ENCODE measurements around the gene PKP4. TPM values are rescaled to one million over a fixed set of nuclear protein-coding genes. Genes with fewer than 3 reads are reported as not detected.
"Not testable (repeated sequence)": the region's sequence is repeated elsewhere in the genome, so short reads cannot be mapped to it uniquely, and the experiment has no call there.

Gene PKP4
- total RNA-seq, 1 donor from 2014 or later = 26.1 TPM

- Histone ChIP-seq H3K4me3 (ENCODE audit: low read length in 3 of 3) (no peak overlapping the region), H3K36me3 (ENCODE audit: control insufficient read depth in 3 of 3, insufficient read depth in 3 of 3, low read length in 3 of 3) (no peaks in the 10 kb centered on the region), H3K9ac (ENCODE audit: low read depth in 1 of 3, low read length in 3 of 3) (no peak overlapping the region), H3K4me1 (ENCODE audit: control insufficient read depth in 3 of 3, insufficient read depth in 3 of 3, low read length in 3 of 3) (no peaks in the 10 kb centered on the region), H3K9me3 (ENCODE audit: control insufficient read depth in 3 of 3, low read length in 3 of 3) (no peaks in the 10 kb centered on the region), H3K27ac (ENCODE audit: low read depth, low read length) (no peak overlapping the region), H3K27me3 (ENCODE audit: control insufficient read depth in 3 of 3, insufficient read depth in 3 of 3, low read length in 3 of 3) (no peaks in the 10 kb centered on the region)
Observed at GRCh38 chr2:158467248-158467647, 10.5 kb downstream of the PKP4 start.

DNA sequence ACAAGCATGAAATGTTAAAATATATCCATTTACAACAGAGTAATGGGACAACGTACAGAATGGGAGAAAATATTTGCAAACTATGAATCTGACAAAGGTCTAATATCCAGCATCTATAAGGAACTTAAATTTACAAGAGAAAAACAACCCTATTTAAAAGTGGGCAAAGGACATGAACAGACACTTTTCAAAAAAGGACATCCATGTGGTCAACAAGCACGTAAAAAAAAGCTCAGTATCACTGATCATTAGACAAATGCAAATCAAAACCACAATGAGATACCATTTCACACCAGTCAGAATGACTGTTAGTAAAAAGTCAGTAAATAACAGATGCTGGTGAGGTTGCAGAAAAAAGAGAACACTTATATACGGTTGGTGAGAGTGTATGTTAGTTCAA is 16.1 kb downstream of the PKP4 start:
- not testable (repeated sequence) for H3K4me1 ChIP-seq (ENCODE audit: control insufficient read depth in 3 of 3, insufficient read depth in 3 of 3, low read length in 3 of 3); H3K27me3 ChIP-seq (ENCODE audit: control insufficient read depth in 3 of 3, insufficient read depth in 3 of 3, low read length in 3 of 3); H3K36me3 ChIP-seq (ENCODE audit: control insufficient read depth in 3 of 3, insufficient read depth in 3 of 3, low read length in 3 of 3); H3K4me3 ChIP-seq (ENCODE audit: low read length in 3 of 3); H3K9ac ChIP-seq (ENCODE audit: low read depth in 1 of 3, low read length in 3 of 3); H3K27ac ChIP-seq (ENCODE audit: low read depth, low read length); H3K9me3 ChIP-seq (ENCODE audit: control insufficient read depth in 3 of 3, low read length in 3 of 3)

DNA sequence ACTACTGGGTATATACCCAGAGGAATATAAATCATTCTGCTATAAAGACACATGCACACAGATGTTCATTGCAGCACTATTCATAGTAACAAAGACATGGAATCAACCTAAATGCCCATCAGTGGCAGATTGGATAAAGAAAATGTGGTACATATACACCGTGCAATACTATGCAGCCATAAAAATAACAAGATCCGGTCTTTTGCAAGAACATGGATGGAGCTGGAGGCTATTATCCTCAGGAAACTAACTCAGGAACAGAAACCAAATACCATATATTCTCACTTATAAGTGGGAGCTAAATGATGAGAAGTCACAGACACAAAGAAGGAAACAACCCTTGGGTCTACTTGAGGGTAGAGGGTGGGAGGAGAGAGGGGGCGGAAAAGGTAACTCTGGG is 16.5 kb downstream of the PKP4 start:
- H3K4me1 ChIP-seq (ENCODE audit: control insufficient read depth in 3 of 3, insufficient read depth in 3 of 3, low read length in 3 of 3); H3K9ac ChIP-seq (ENCODE audit: low read depth in 1 of 3, low read length in 3 of 3); H3K4me3 ChIP-seq (ENCODE audit: low read length in 3 of 3); H3K27ac ChIP-seq (ENCODE audit: low read depth, low read length); H3K36me3 ChIP-seq (ENCODE audit: control insufficient read depth in 3 of 3, insufficient read depth in 3 of 3, low read length in 3 of 3); H3K9me3 ChIP-seq (ENCODE audit: control insufficient read depth in 3 of 3, low read length in 3 of 3); H3K27me3 ChIP-seq (ENCODE audit: control insufficient read depth in 3 of 3, insufficient read depth in 3 of 3, low read length in 3 of 3): not testable (repeated sequence)

GRCh38 chr2:158473719-158474392 is 17.1 kb downstream of the PKP4 start:
- Histone ChIP-seq H3K9ac (ENCODE audit: low read depth in 1 of 3, low read length in 3 of 3) (no peak overlapping the region), H3K4me3 (ENCODE audit: low read length in 3 of 3) (no peak overlapping the region), H3K27ac (ENCODE audit: low read depth, low read length) (no peak overlapping the region), H3K4me1 (ENCODE audit: control insufficient read depth in 3 of 3, insufficient read depth in 3 of 3, low read length in 3 of 3) (no peaks in the 10 kb centered on the region), H3K9me3 (ENCODE audit: control insufficient read depth in 3 of 3, low read length in 3 of 3) (no peaks in the 10 kb centered on the region), H3K36me3 (ENCODE audit: control insufficient read depth in 3 of 3, insufficient read depth in 3 of 3, low read length in 3 of 3) (no peaks in the 10 kb centered on the region), H3K27me3 (ENCODE audit: control insufficient read depth in 3 of 3, insufficient read depth in 3 of 3, low read length in 3 of 3) (no peaks in the 10 kb centered on the region)

DNA sequence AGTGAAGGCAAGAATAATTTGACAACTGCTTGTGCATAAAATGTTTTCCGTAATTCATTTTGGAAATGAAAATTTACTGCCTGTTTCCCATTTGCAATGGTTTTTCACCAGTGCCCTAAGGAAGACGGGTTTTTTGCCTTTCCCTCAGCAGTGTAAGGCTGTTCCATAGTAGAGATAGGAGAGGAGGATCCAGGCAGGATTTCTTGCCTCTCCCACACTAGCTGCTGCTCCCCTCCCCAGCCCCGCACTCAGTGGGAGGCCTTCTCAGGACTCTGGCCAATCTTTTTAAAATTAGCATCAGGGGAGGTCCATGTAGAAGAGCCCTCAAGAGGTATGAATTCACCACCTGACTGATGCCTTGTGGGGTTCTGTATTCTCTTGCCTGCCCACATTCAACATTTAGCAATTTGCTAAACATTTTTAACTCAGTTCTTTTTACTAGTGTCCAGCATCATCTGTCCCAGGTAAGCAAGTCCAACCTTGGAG is 17.8 kb downstream of the PKP4 start:
- not testable (repeated sequence) for H3K36me3 ChIP-seq (ENCODE audit: control insufficient read depth in 3 of 3, insufficient read depth in 3 of 3, low read length in 3 of 3); H3K27me3 ChIP-seq (ENCODE audit: control insufficient read depth in 3 of 3, insufficient read depth in 3 of 3, low read length in 3 of 3); H3K4me3 ChIP-seq (ENCODE audit: low read length in 3 of 3); H3K9ac ChIP-seq (ENCODE audit: low read depth in 1 of 3, low read length in 3 of 3); H3K9me3 ChIP-seq (ENCODE audit: control insufficient read depth in 3 of 3, low read length in 3 of 3); H3K4me1 ChIP-seq (ENCODE audit: control insufficient read depth in 3 of 3, insufficient read depth in 3 of 3, low read length in 3 of 3); H3K27ac ChIP-seq (ENCODE audit: low read depth, low read length)

GRCh38 chr2:158477202-158477601 is 20.4 kb downstream of the PKP4 start:
- Histone ChIP-seq H3K4me3 (ENCODE audit: low read length in 3 of 3) (no peak overlapping the region), H3K36me3 (ENCODE audit: control insufficient read depth in 3 of 3, insufficient read depth in 3 of 3, low read length in 3 of 3) (no peaks in the 10 kb centered on the region), H3K27ac (ENCODE audit: low read depth, low read length) (no peak overlapping the region), H3K4me1 (ENCODE audit: control insufficient read depth in 3 of 3, insufficient read depth in 3 of 3, low read length in 3 of 3) (no peaks in the 10 kb centered on the region), H3K9me3 (ENCODE audit: control insufficient read depth in 3 of 3, low read length in 3 of 3) (no peaks in the 10 kb centered on the region), H3K9ac (ENCODE audit: low read depth in 1 of 3, low read length in 3 of 3) (no peak overlapping the region), H3K27me3 (ENCODE audit: control insufficient read depth in 3 of 3, insufficient read depth in 3 of 3, low read length in 3 of 3) (no peaks in the 10 kb centered on the region)

DNA sequence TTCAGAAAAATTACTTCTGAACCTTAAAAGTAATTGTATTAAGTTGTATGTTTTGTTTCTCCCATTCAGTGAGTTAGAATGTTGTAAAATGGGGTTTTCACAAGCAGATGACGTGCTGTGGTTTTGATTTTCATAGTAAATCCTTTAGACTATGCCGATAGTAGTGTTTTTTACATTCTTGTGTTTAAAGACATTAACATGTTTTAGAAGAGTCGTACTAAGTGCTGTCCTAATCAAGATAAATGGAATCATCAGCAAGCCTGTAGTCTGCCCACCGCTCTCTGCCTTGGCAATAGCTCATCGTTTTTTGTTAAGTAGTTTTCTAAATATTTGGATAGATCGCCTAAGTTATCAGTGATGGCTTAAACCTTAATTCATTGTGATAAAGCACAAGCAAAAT is 21.5 kb downstream of the PKP4 start:
- Histone ChIP-seq H3K4me1 (ENCODE audit: control insufficient read depth in 3 of 3, insufficient read depth in 3 of 3, low read length in 3 of 3) (no peaks in the 10 kb centered on the region), H3K27ac (ENCODE audit: low read depth, low read length) (no peak overlapping the region)

GRCh38 chr2:158478816-158479215 is 22.1 kb downstream of the PKP4 start:
- H3K9ac ChIP-seq (ENCODE audit: low read depth in 1 of 3, low read length in 3 of 3) = no peak overlapping the region
- H3K27ac ChIP-seq (ENCODE audit: low read depth, low read length) = no peak overlapping the region
- H3K36me3 ChIP-seq (ENCODE audit: control insufficient read depth in 3 of 3, insufficient read depth in 3 of 3, low read length in 3 of 3) = no peaks in the 10 kb centered on the region
- no peak overlapping the region for H3K4me3 ChIP-seq (ENCODE audit: low read length in 3 of 3)
- H3K9me3 ChIP-seq (ENCODE audit: control insufficient read depth in 3 of 3, low read length in 3 of 3) = no peaks in the 10 kb centered on the region
- no peaks in the 10 kb centered on the region for H3K27me3 ChIP-seq (ENCODE audit: control insufficient read depth in 3 of 3, insufficient read depth in 3 of 3, low read length in 3 of 3)
- H3K4me1 ChIP-seq (ENCODE audit: control insufficient read depth in 3 of 3, insufficient read depth in 3 of 3, low read length in 3 of 3) = no peaks in the 10 kb centered on the region

More for the DNA sequence above, 21.5 kb downstream of the PKP4 start:
- Histone ChIP-seq H3K27me3 (ENCODE audit: control insufficient read depth in 3 of 3, insufficient read depth in 3 of 3, low read length in 3 of 3) (no peaks in the 10 kb centered on the region), H3K36me3 (ENCODE audit: control insufficient read depth in 3 of 3, insufficient read depth in 3 of 3, low read length in 3 of 3) (no peaks in the 10 kb centered on the region), H3K4me3 (ENCODE audit: low read length in 3 of 3) (no peak overlapping the region), H3K9ac (ENCODE audit: low read depth in 1 of 3, low read length in 3 of 3) (no peak overlapping the region), H3K9me3 (ENCODE audit: control insufficient read depth in 3 of 3, low read length in 3 of 3) (no peaks in the 10 kb centered on the region)

DNA sequence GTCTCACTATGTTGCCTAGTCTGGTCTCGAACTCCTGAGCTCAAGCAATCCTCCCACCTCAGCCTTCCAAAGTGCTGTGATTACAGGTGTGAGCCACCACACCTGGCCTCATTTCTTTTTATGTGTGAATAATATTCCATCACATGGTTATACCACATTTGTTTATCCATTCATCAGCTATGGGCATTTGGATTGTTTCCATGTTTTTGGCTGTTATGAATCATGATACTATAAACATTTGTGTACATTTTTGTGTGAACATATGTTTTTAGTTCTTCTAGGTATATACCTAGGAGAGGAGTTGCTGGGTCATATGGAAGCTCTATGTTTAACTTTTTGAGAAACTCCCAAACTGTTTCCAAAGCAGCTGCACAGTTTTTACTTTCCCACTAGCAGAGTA is 24.4 kb downstream of the PKP4 start:
- H3K4me3 ChIP-seq (ENCODE audit: low read length in 3 of 3) = no peak overlapping the region
- H3K9me3 ChIP-seq (ENCODE audit: control insufficient read depth in 3 of 3, low read length in 3 of 3) = no peaks in the 10 kb centered on the region
- no peak overlapping the region for H3K9ac ChIP-seq (ENCODE audit: low read depth in 1 of 3, low read length in 3 of 3)
- H3K27me3 ChIP-seq (ENCODE audit: control insufficient read depth in 3 of 3, insufficient read depth in 3 of 3, low read length in 3 of 3) = no peaks in the 10 kb centered on the region
- H3K27ac ChIP-seq (ENCODE audit: low read depth, low read length) = no peak overlapping the region
- peaks cover 0 to 3% (median 0%) of the 10 kb centered on the region in 3 donors for H3K4me1 ChIP-seq (ENCODE audit: control insufficient read depth in 3 of 3, insufficient read depth in 3 of 3, low read length in 3 of 3)
- no peaks in the 10 kb centered on the region for H3K36me3 ChIP-seq (ENCODE audit: control insufficient read depth in 3 of 3, insufficient read depth in 3 of 3, low read length in 3 of 3)

- no peak overlapping the region for H3K4me3 ChIP-seq (ENCODE audit: low read length in 3 of 3)
- no peaks in the 10 kb centered on the region for H3K9me3 ChIP-seq (ENCODE audit: control insufficient read depth in 3 of 3, low read length in 3 of 3)
- H3K4me1 ChIP-seq (ENCODE audit: control insufficient read depth in 3 of 3, insufficient read depth in 3 of 3, low read length in 3 of 3) = peaks cover 0 to 9% (median 7%) of the 10 kb centered on the region in 3 donors
Observed at GRCh38 chr2:158482594-158482993, 25.8 kb downstream of the PKP4 start.

More at GRCh38 chr2:158482594-158482993, 25.8 kb downstream of the PKP4 start:
- Histone ChIP-seq H3K27me3 (ENCODE audit: control insufficient read depth in 3 of 3, insufficient read depth in 3 of 3, low read length in 3 of 3) (no peaks in the 10 kb centered on the region), H3K27ac (ENCODE audit: low read depth, low read length) (no peak overlapping the region), H3K9ac (ENCODE audit: low read depth in 1 of 3, low read length in 3 of 3) (no peak overlapping the region), H3K36me3 (ENCODE audit: control insufficient read depth in 3 of 3, insufficient read depth in 3 of 3, low read length in 3 of 3) (no peaks in the 10 kb centered on the region)
